Activated CD8-positive, alpha-beta memory T cell treated with anti-CD3 and anti-CD28 coated beads, Interleukin-2, amount 50 U/mL, for 24 hours (primary cell): ENCODE data around the gene PLXND1.
"Not testable (repeated sequence)": the region's sequence is repeated elsewhere in the genome, so short reads cannot be mapped to it uniquely, and the experiment has no call there.

Experiments
- DNase-seq: peaks from one replicate; pipeline ENCODE4 v3.0.0-alpha.2; 2020; ENCODE audit errors: extremely low read depth

PLXND1 gene

GRCh38 chr3:129548104-129548965, 58.1 kb downstream of the PLXND1 start:
- no peak for DNase-seq

GRCh38 chr3:129547241-129547640, 59.2 kb downstream of the PLXND1 start:
- DNase-seq: no peak

- DNase-seq: not testable (repeated sequence)
Observed at GRCh38 chr3:129545951-129546350, 60.5 kb downstream of the PLXND1 start.

- no peak for DNase-seq
Observed at GRCh38 chr3:129543999-129544398, 62.5 kb downstream of the PLXND1 start.

- no peak for DNase-seq
Observed at GRCh38 chr3:129543156-129543790, 63.2 kb downstream of the PLXND1 start, which contains the start of gene H1-8. H1-8 (plus strand) TSS chr3:129543175; CDS start chr3:129543219, 44 bp downstream.

- no peak for DNase-seq
Observed at GRCh38 chr3:129542747-129543146, 63.7 kb downstream of the PLXND1 start.

- no peak for DNase-seq
Observed at GRCh38 chr3:129540776-129541516, 65.5 kb downstream of the PLXND1 start.

GRCh38 chr3:129539206-129539605, 67.3 kb downstream of the PLXND1 start:
- no peak for DNase-seq

- DNase-seq: no peak
Observed at GRCh38 chr3:129536804-129537203, 69.7 kb downstream of the PLXND1 start.

- no peak for DNase-seq
Observed at GRCh38 chr3:129536374-129536667, 70.2 kb downstream of the PLXND1 start.

- no peak for DNase-seq
Observed at GRCh38 chr3:129535075-129535474, 71.4 kb downstream of the PLXND1 start.

- DNase-seq: no peak
Observed at GRCh38 chr3:129534428-129535027, 71.9 kb downstream of the PLXND1 start.

- no peak for DNase-seq
Observed at GRCh38 chr3:129533406-129533805, 73.1 kb downstream of the PLXND1 start.

GRCh38 chr3:129532261-129532660, 74.2 kb downstream of the PLXND1 start:
- no peak for DNase-seq

GRCh38 chr3:129531699-129532098, 74.8 kb downstream of the PLXND1 start:
- no peak for DNase-seq

- DNase-seq: no peak
Observed at GRCh38 chr3:129530821-129531220, 75.7 kb downstream of the PLXND1 start.

GRCh38 chr3:129530251-129530791, 76.2 kb downstream of the PLXND1 start:
- DNase-seq: no peak

- DNase-seq: no peak
Observed at GRCh38 chr3:129529436-129530210, 76.9 kb downstream of the PLXND1 start.

- DNase-seq: no peak
Observed at GRCh38 chr3:129528589-129529100, 77.8 kb downstream of the PLXND1 start, which contains the start of gene RHO. RHO (plus strand) TSS chr3:129528639; CDS start chr3:129528734, 95 bp downstream.

GRCh38 chr3:129527262-129527661, 79.2 kb downstream of the PLXND1 start:
- no peak for DNase-seq
